A673 (cell line): Measurements from ENCODE around the gene ARMH3. TPM values are rescaled to one million over a fixed set of nuclear protein-coding genes. Genes with fewer than 3 reads are reported as not detected.

ENCODE experiments used
- BruUV-seq: library from RNA; stranded (reverse); fragments of 400-500 nt; replicated peaks from 2 replicates; lab custom pipeline; 2021; lab: Mats Ljungman, UMichigan
- CTCF ChIA-PET: fragments of 300-600 bp; sonication (Branson Sonifier 250); formaldehyde crosslinking; loops from one replicate; lab custom pipeline; 2022; ENCODE audit warnings: antibody characterized with exemption; lab: Charles Lee
- POLR2A ChIA-PET: fragments of 300-600 bp; sonication (Branson Sonifier 250); formaldehyde crosslinking; loops from one replicate; lab custom pipeline; 2022; ENCODE audit warnings: antibody characterized with exemption; ENCODE audit not compliant: low non-redundant PET; lab: Charles Lee
- DNase-seq: peaks from one replicate; pipeline ENCODE4 v3.0.0-alpha.2; 2015; ENCODE audit warnings: low spot score
- H3K27ac ChIP-seq: fragments of 200-600 bp; sonication (generic); 2 replicates; pipeline ENCODE4 v1.5.1; 2016; ENCODE audit warnings: mixed run types, low read depth, mild to moderate bottlenecking, mixed read lengths, antibody characterized with exemption, low read length; ENCODE audit not compliant: poor library complexity, severe bottlenecking
- H3K27me3 ChIP-seq: fragments of 200-600 bp; sonication (generic); replicated peaks from 2 replicates; pipeline ENCODE4 v1.6.1; 2017; ENCODE audit warnings: mixed run types, low read depth, mild to moderate bottlenecking, mixed read lengths, antibody characterized with exemption, low read length; ENCODE audit not compliant: insufficient read depth, poor library complexity
- H3K36me3 ChIP-seq: fragments of 200-600 bp; sonication (generic); 2 replicates; pipeline ENCODE4 v1.6.1; 2016; ENCODE audit warnings: mixed run types, mild to moderate bottlenecking, mixed read lengths, antibody characterized with exemption, low read length; ENCODE audit not compliant: insufficient read depth, poor library complexity, severe bottlenecking
- H3K4me1 ChIP-seq: fragments of 200-600 bp; sonication (generic); 2 replicates; pipeline ENCODE4 v1.6.1; 2017; ENCODE audit warnings: mixed run types, mild to moderate bottlenecking, mixed read lengths, antibody characterized with exemption, low read length; ENCODE audit not compliant: insufficient read depth, poor library complexity, severe bottlenecking
- H3K4me3 ChIP-seq: fragments of 200-600 bp; sonication (generic); 2 replicates; pipeline ENCODE4 v1.5.1; 2016; ENCODE audit warnings: low read depth, mixed run types, mild to moderate bottlenecking, mixed read lengths, low read length; ENCODE audit not compliant: poor library complexity, severe bottlenecking
- H3K9me3 ChIP-seq: fragments of 200-600 bp; sonication (generic); 2 replicates; pipeline ENCODE4 v1.6.1; 2016; ENCODE audit warnings: mixed run types, low read depth, mild to moderate bottlenecking, mixed read lengths, antibody characterized with exemption, low read length; ENCODE audit not compliant: poor library complexity, severe bottlenecking
- EZH2 ChIP-seq: fragments of 200-600 bp; sonication (generic); IDR thresholded peaks from 2 replicates; pipeline ENCODE4 v1.6.1; 2017; ENCODE audit warnings: borderline replicate concordance, low read depth, mild to moderate bottlenecking, mixed read lengths, antibody characterized with exemption, low read length; ENCODE audit not compliant: poor library complexity, severe bottlenecking
- intact Hi-C: fragments of 100-400 bp; cut with micrococcal nuclease; formaldehyde crosslinking; loops from one replicate; pipeline ENCODE4 v1.10.0; 2022; ENCODE audit not compliant: unreplicated experiment
- total RNA-seq: library from RNA; stranded (reverse); gene quantifications from 2 replicates; pipeline ENCODE4 v1.2.3, GENCODE V29; 2021
- TF ChIP-seq, protein P1 (sequence below): fragments of 300-800, 200-600 bp; sonication (generic); conservative IDR thresholded peaks from 2 replicates; pipeline ENCODE4 v1.5.1; 2017; ENCODE audit warnings: low read depth, mild to moderate bottlenecking, antibody characterized with exemption, low read length, moderate library complexity, mixed read lengths

Gene ARMH3
- total RNA-seq, 1 experiment from 2014 or later: 17.8 TPM

DNA sequence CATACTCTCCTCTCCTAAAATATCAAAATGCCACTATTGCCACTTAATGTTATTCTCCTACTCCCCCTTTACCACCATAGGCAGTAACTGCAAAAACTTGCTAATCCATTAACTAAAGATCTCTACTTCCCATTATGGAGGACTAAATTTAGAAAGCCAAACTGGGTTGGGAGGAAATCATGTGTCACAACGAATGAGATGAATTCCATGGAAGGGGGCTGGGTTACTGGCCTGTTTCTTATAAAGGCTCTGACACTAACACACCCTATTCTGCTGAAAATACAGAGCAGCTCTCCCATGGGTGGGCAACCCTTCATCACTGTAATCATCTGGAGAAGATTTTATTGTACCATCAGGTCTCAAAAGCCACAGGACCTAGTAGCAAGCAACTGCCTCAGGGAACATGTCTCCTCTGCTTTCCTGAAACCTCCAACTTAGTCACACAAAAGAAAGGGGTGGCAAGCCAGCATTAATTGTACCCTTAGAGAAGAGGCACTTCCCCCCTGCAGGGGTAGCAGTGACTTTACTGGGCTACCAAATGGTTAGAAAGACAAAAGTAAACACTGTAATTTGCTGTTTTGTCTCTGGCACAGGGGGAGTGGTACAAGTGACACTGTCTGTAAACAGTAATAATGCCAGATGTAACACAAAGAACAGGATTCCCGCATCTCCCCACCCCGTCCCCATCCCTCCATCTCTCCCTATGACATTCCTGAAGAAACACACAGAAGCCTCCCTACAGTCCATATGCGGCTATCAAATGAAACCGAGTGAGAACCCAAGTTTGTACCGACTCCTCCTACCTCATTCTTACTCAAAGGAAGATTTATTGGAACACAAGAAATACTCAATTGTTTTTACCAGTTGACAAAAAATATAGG is 81.6 kb downstream of the ARMH3 start:
- no peaks in the 10 kb centered on the region for H3K9me3 ChIP-seq
- BruUV-seq: no TSS peak
- H3K4me3 ChIP-seq: no peak overlapping the region
- TF ChIP-seq, protein P1, sequence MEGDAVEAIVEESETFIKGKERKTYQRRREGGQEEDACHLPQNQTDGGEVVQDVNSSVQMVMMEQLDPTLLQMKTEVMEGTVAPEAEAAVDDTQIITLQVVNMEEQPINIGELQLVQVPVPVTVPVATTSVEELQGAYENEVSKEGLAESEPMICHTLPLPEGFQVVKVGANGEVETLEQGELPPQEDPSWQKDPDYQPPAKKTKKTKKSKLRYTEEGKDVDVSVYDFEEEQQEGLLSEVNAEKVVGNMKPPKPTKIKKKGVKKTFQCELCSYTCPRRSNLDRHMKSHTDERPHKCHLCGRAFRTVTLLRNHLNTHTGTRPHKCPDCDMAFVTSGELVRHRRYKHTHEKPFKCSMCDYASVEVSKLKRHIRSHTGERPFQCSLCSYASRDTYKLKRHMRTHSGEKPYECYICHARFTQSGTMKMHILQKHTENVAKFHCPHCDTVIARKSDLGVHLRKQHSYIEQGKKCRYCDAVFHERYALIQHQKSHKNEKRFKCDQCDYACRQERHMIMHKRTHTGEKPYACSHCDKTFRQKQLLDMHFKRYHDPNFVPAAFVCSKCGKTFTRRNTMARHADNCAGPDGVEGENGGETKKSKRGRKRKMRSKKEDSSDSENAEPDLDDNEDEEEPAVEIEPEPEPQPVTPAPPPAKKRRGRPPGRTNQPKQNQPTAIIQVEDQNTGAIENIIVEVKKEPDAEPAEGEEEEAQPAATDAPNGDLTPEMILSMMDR: no peak
- TF ChIP-seq EZH2: no peak
- H3K36me3 ChIP-seq: no peaks in the 10 kb centered on the region
- no peaks in the 10 kb centered on the region for H3K27me3 ChIP-seq
- CTCF ChIA-PET: no interaction called here
- intact Hi-C loops: loop anchor here (10.0 kb wide), 1 partner anchor 50 kb away; no protein-coding TSS in a partner anchor
- no peak for DNase-seq
- peaks cover 6% of the 10 kb centered on the region for H3K4me1 ChIP-seq
- no peak overlapping the region for H3K27ac ChIP-seq
- POLR2A ChIA-PET: interaction anchor here (0.6 kb wide), 1 partner anchor 1568 kb away, joined by 6 read pairs; no protein-coding TSS in a partner anchor

GRCh38 chr10:101972761-101973160 is 83.2 kb downstream of the ARMH3 start:
- BruUV-seq: no TSS peak
- Histone ChIP-seq H3K9me3 (no peaks in the 10 kb centered on the region), H3K4me3 (no peak overlapping the region), H3K27ac (no peak overlapping the region), H3K36me3 (no peaks in the 10 kb centered on the region), H3K27me3 (no peaks in the 10 kb centered on the region), H3K4me1 (peaks cover 6% of the 10 kb centered on the region)
- TF ChIP-seq, protein P1: no peak
- TF ChIP-seq EZH2: no peak
- DNase-seq: no peak
- intact Hi-C loops: loop anchor here (10.0 kb wide), 1 partner anchor 52 kb away; no protein-coding TSS in a partner anchor
- ChIA-PET CTCF (no interaction called here), POLR2A (no interaction called here)

- Histone ChIP-seq H3K9me3 (no peaks in the 10 kb centered on the region), H3K36me3 (no peaks in the 10 kb centered on the region), H3K27ac (no peak overlapping the region), H3K4me1 (peaks cover 15% of the 10 kb centered on the region), H3K27me3 (no peaks in the 10 kb centered on the region), H3K4me3 (no peak overlapping the region)
- BruUV-seq: no TSS peak
- intact Hi-C loops: no loop called here
- TF ChIP-seq EZH2: no peak
- TF ChIP-seq, protein P1: no peak
- DNase-seq: no peak
- ChIA-PET CTCF (no interaction called here), POLR2A (no interaction called here)
Observed at GRCh38 chr10:101969412-101969922, 86.5 kb downstream of the ARMH3 start.
